NCI-H226 (cell line): ENCODE measurements around the gene ACSM5.
"Not testable (repeated sequence)": the region's sequence is repeated elsewhere in the genome, so short reads cannot be mapped to it uniquely, and the experiment has no call there.

Experiments used
- DNase-seq: peaks from one replicate; pipeline ENCODE4 v3.0.0-alpha.2; 2015

ACSM5 gene

DNA sequence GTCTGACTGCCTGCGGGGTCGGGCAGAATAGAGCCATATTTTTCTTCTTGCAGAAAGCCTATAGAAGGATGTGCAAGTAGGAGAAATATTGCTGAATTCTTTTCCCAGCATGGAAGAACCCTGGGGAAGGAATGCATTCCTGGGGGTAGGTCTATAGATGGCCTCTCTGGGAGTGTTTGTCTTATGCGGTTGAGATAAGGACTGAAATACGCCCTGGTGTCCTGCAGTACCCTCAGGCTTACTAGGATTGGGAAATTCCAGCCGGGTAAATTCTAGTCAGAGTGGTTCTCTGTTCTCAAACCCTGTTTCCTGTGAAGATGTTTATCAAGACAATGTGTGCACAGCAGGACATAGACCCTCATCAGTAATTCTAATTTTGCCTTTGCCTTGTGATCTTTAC lies 44.3 kb downstream of the ACSM5 start:
- not testable (repeated sequence) for DNase-seq

GRCh38 chr16:20459227-20459626 lies 49.9 kb downstream of the ACSM5 start:
- not testable (repeated sequence) for DNase-seq

DNA sequence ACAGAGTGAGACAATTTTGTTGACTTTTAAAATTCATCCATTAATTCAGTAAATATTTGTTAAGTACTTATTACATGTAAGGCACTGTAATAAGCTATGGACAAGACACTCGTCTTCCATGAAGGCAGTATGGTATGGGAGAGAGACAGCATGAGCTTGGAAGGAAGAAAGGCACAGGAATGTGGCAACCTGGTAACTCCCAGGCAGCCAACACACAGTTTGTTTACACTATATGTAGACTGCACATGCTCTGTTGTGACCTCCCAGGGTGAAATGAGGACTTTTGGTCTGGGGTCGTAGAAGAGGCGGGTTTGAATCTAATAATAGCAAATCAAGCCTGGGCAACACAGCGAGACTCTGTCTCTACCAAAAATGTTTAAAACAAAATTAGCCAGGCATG lies 51.0 kb downstream of the ACSM5 start:
- not testable (repeated sequence) for DNase-seq

DNA sequence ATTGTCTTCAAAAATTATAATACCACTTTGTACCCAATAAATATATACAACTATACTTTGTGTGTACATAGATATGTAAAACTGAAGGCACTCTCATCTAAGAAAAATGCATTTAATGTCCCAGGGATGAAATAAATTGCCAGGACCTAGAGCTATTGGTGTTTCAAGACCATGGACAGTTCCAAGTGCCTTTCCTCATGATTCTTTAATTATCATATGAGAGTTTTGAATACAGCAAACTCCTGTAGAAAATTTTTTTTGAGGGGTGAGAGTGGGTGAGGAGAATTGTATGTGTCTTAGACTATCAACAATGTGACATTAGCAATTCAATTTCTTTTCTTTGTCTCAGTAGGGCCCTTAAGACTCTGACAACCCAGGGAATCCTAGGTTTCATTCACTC lies 59.6 kb downstream of the ACSM5 start:
- not testable (repeated sequence) for DNase-seq

DNA sequence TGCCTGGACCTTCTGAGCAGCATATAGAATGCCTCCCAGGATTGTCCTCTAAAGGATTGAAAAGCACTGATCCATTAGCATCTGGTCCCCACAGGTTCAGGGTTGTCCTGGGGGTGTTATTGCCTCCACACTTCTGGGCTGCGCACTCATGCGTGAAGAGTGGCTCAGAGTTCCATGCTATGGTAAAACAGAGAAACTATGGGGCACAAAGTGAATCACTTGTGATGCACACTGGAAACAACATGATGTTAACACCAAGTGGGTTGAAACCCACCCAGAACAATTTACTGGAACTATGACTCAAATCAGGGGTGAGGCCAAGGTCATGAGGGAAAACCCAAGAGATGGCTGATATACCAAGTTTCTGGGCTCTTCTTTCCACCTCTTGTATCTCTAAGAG lies 60.6 kb downstream of the ACSM5 start:
- not testable (repeated sequence) for DNase-seq

GRCh38 chr16:20470732-20471131 lies 61.4 kb downstream of the ACSM5 start:
- DNase-seq, result not testable (repeated sequence)

GRCh38 chr16:20477188-20477744 lies 67.9 kb downstream of the ACSM5 start:
- DNase-seq, result not testable (repeated sequence)

DNA sequence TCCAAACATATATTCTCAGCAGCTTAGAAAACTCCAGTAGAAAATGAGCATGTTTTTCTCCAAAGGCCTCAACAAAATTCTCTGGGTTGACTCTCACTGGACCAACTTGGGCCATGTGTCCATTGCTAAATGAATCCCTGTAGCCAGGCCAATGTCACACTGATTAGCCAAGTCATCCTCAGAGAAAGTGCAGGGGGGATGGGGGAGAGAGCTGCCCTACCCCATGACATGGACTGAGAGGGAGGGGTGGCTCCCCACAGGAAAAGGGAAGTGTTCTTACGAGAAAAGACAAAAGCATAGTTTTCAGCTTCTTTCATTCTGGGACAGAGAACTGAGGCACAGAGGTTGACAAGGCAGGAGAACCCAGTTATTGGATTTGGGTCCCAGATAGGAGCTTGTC lies 74.7 kb downstream of the ACSM5 start:
- DNase-seq, result not testable (repeated sequence)

- DNase-seq, result no peak
These were observed 75.4 kb downstream of the ACSM5 start for GRCh38 chr16:20484726-20485125.

DNA sequence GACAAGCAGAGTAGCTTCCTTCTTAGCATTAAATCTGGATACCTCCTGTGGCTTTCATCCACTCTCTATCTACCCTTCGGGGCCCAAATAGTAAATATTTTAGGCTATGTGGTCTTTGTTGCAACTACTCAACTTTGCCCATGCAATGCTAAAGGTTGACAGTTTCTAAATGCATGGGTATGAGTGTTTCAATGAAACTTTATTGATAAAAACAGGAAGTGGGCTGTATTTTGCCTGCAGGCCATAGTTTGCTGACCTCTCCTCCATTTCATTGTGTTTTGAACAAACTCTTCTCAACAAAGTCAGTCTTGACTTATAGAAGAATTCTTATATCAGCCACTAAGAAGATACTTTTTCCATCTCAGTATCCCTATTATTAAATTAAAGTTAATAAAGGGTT lies 76.1 kb downstream of the ACSM5 start:
- DNase-seq, result no peak
